Lung (tissue), 12 donors: Measurements from ENCODE around the gene IPO9. TPM values are rescaled to one million over a fixed set of nuclear protein-coding genes. Genes with fewer than 3 reads are reported as not detected.

Experiments used
- ATAC-seq: fragments of 200-7000 bp; cut with Tn5 transposase; one replicate; pipeline ENCODE4 v1.9.1; 2020; ENCODE audit warnings: moderate number of reproducible peaks; ENCODE audit not compliant: insufficient read depth, low FRiP score
- DNase-seq, 3 donors: peaks; one replicate each; pipeline ENCODE4 v3.0.0-alpha.2; 2013 to 2017
- H3K27ac ChIP-seq, 2 donors: one replicate each; pipeline ENCODE4 v1.5.1; 2013; ENCODE audit warnings: mild to moderate bottlenecking in 2 of 2, moderate library complexity in 2 of 2, control low read depth in 1 of 2, inconsistent platforms in 1 of 2, low read depth in 1 of 2, low read length in 1 of 2
- H3K27me3 ChIP-seq, 3 donors: one replicate each; pipeline ENCODE4 v1.5.1; 2013; ENCODE audit warnings: low read length in 2 of 3; ENCODE audit not compliant: control insufficient read depth in 3 of 3, insufficient read depth in 3 of 3
- H3K36me3 ChIP-seq, 4 donors: one replicate each; pipeline ENCODE4 v1.5.1; 2013; ENCODE audit warnings: low read length in 4 of 4, mild to moderate bottlenecking in 1 of 4, moderate library complexity in 1 of 4; ENCODE audit not compliant: control insufficient read depth in 4 of 4, insufficient read depth in 4 of 4
- H3K4me1 ChIP-seq, 5 donors: one replicate each; pipeline ENCODE4 v1.5.1; 2013; ENCODE audit warnings: low read length in 5 of 5, mild to moderate bottlenecking in 2 of 5, moderate library complexity in 1 of 5; ENCODE audit not compliant: control insufficient read depth in 5 of 5, insufficient read depth in 5 of 5
- H3K4me3 ChIP-seq: one replicate; pipeline ENCODE4 v1.5.1; 2013; ENCODE audit warnings: mild to moderate bottlenecking, control low read depth, moderate library complexity
- H3K9ac ChIP-seq, 2 donors: one replicate each; pipeline ENCODE4 v1.5.1; 2013; ENCODE audit warnings: low read length in 2 of 2, control low read depth in 1 of 2; ENCODE audit not compliant: insufficient read depth in 1 of 2
- H3K9me3 ChIP-seq, 4 donors: one replicate each; pipeline ENCODE4 v1.5.1; 2013; ENCODE audit warnings: low read length in 3 of 4, mild to moderate bottlenecking in 1 of 4, moderate library complexity in 1 of 4; ENCODE audit not compliant: control insufficient read depth in 4 of 4, insufficient read depth in 3 of 4
- WGBS, 2 donors: extraction: QIAGEN DNeasy Blood & Tissue Kit; methylation state at CpG; one replicate each; pipeline ENCODE4 v1.1.7; 2013; 5-methylcytosine and 5-hydroxymethylcytosine counted together
- polyA plus RNA-seq, 2 donors: library from polyadenylated mRNA; stranded (reverse); fragments of 200-250 nt; gene quantifications; one replicate each; pipeline ENCODE4 v1.2.1, GENCODE V29; 2013
- total RNA-seq, 2 donors: library from RNA; depleted of rRNA in 1 of 2; stranded (reverse); fragments of >200 nt in 1 of 2; gene quantifications; one replicate each; pipeline ENCODE4 v1.2.1, GENCODE V29; 2014 to 2021
- TF ChIP-seq, protein P1 (sequence below): IDR thresholded peaks from 2 replicates; pipeline ENCODE4 v1.5.1; 2012; ENCODE audit warnings: mild to moderate bottlenecking; ENCODE audit errors: control extremely low read depth, extremely low read depth
- donor health status: control.
- donor health status: control.
- donor health status: Bipolar disorder and iron deficiency.
- donor health status: healthy.
- donor health status: DM: yes; HTN: yes; CAD: no.

IPO9 gene
- total and polyA plus RNA-seq, 4 donors = 16.7 to 52.3 (median 30.8) TPM

DNA sequence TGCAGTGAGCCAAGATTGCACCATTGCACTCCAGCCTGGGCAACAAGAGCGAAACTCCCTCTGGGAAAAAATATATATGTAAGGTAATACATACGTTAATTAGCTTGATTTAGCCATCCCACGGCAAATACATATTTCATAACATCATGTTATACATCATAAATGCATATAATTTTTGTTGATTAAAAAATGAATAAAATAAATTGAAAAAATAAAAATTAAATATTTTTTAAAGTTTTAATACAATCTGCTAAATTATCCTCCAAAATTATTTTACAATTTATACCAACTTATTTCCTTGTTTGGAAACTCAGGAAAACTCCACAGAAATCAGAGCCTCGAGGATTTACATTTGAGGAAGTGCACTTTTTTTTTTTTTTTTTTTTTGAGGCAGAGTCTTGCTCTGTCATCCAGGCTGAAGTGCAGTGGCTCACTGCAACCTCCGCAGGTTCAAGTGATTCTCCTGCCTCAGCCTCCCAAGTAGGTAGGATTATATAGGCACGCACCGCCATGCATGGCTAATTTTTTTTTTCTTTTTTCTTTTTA is 12.6 kb upstream of the IPO9 start:
- H3K9ac ChIP-seq = no peak overlapping the region
- H3K36me3 ChIP-seq = peaks cover 27 to 50% (median 28%) of the 10 kb centered on the region in 4 donors
- no peaks in the 10 kb centered on the region for H3K4me1 ChIP-seq
- TF ChIP-seq, protein P1, sequence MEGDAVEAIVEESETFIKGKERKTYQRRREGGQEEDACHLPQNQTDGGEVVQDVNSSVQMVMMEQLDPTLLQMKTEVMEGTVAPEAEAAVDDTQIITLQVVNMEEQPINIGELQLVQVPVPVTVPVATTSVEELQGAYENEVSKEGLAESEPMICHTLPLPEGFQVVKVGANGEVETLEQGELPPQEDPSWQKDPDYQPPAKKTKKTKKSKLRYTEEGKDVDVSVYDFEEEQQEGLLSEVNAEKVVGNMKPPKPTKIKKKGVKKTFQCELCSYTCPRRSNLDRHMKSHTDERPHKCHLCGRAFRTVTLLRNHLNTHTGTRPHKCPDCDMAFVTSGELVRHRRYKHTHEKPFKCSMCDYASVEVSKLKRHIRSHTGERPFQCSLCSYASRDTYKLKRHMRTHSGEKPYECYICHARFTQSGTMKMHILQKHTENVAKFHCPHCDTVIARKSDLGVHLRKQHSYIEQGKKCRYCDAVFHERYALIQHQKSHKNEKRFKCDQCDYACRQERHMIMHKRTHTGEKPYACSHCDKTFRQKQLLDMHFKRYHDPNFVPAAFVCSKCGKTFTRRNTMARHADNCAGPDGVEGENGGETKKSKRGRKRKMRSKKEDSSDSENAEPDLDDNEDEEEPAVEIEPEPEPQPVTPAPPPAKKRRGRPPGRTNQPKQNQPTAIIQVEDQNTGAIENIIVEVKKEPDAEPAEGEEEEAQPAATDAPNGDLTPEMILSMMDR = no peak
- no peak overlapping the region for H3K4me3 ChIP-seq
- no peaks in the 10 kb centered on the region for H3K9me3 ChIP-seq
- ATAC-seq (no peak), DNase-seq (no peak)
- 82 to 88% methylated on average over 7 of the region's 7 CpGs for WGBS, 2 donors
- H3K27me3 ChIP-seq = no peaks in the 10 kb centered on the region
- H3K27ac ChIP-seq = no peak overlapping the region

- H3K9ac ChIP-seq = no peak overlapping the region
- H3K27me3 ChIP-seq = no peaks in the 10 kb centered on the region
- no peak overlapping the region for H3K27ac ChIP-seq
- peaks cover 0 to 3% (median 0%) of the 10 kb centered on the region in 5 donors for H3K4me1 ChIP-seq
- no peaks in the 10 kb centered on the region for H3K9me3 ChIP-seq
- peaks cover 16 to 38% (median 23%) of the 10 kb centered on the region in 4 donors for H3K36me3 ChIP-seq
- no peak for DNase-seq
- ATAC-seq = no peak
- 79 to 90% methylated on average over 5 of the region's 5 CpGs for WGBS, 2 donors
- H3K4me3 ChIP-seq = no peak overlapping the region
- TF ChIP-seq, protein P1 = no peak
Observed at GRCh38 chr1:201818971-201819750, 9.8 kb upstream of the IPO9 start.

DNA sequence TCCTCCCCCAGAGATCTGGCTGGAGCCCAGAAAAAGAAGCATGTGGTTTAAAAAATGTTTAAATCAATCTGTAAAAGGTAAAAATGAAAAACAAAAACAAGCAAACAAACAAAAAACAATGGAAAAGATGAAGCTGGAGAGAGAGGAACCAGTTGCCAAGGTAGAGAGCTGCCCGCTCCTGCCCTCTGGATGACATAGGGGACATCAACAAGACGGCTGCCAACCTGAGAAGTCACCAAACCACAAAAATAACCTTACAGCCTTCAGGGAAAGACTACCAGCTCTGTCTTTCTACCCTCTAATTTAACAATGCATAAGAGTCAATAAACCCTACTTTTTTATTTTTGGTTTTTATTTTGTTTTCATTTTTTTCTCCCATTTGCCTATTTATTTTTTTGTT is 8.5 kb upstream of the IPO9 start:
- Histone ChIP-seq H3K36me3 (peaks cover 16 to 34% (median 23%) of the 10 kb centered on the region in 4 donors), H3K4me1 (peaks cover 0 to 3% (median 0%) of the 10 kb centered on the region in 5 donors), H3K9me3 (no peaks in the 10 kb centered on the region), H3K27ac (no peak overlapping the region), H3K27me3 (no peaks in the 10 kb centered on the region), H3K9ac (no peak overlapping the region), H3K4me3 (no peak overlapping the region)
- ATAC-seq (no peak), DNase-seq (peak in 1 of 3 donors; percentile 17)
- TF ChIP-seq, protein P1 = no peak
- WGBS, 2 donors = 93 to 94% methylated on average over 2 of the region's 2 CpGs
